Panc1 (cell line): ENCODE measurements around the gene BRD1. TPM values are rescaled to one million over a fixed set of nuclear protein-coding genes. Genes with fewer than 3 reads are reported as not detected.

ENCODE experiments used
- ATAC-seq: fragments of 200-7000 bp; cut with Tn5 transposase; 2 replicates; pipeline ENCODE4 v1.9.1; 2020; ENCODE audit warnings: mild to moderate bottlenecking, moderate library complexity
- BruUV-seq: library from RNA; stranded (reverse); fragments of 400-500 nt; replicated peaks from 2 replicates; lab custom pipeline; 2021; lab: Mats Ljungman, UMichigan
- CTCF ChIA-PET: fragments of 300-600 bp; sonication (Branson Sonifier 250); formaldehyde crosslinking; loops from one replicate; lab custom pipeline; 2022; ENCODE audit warnings: antibody characterized with exemption; lab: Charles Lee
- POLR2A ChIA-PET: fragments of 300-600 bp; sonication (Branson Sonifier 250); formaldehyde crosslinking; loops from one replicate; lab custom pipeline; 2022; ENCODE audit warnings: antibody characterized with exemption; lab: Charles Lee
- DNase-seq: peaks from one replicate; pipeline ENCODE4 v3.0.0-alpha.2; 2010; ENCODE audit warnings: low read depth, low spot score
- H3K27ac ChIP-seq: 2 replicates; pipeline ENCODE4 v1.5.1; 2011; ENCODE audit warnings: mild to moderate bottlenecking, low read length, inconsistent platforms
- H3K27me3 ChIP-seq: fragments of 200-500 bp; sonication (Bioruptor generic); 2 replicates; pipeline ENCODE4 v1.6.0; 2014; ENCODE audit warnings: low read length, inconsistent platforms; ENCODE audit not compliant: control insufficient read depth, insufficient read depth
- H3K36me3 ChIP-seq: fragments of 200-500 bp; sonication (Bioruptor generic); 2 replicates; pipeline ENCODE4 v1.5.1; 2014; ENCODE audit warnings: inconsistent platforms, mild to moderate bottlenecking, low read length, moderate library complexity; ENCODE audit not compliant: control insufficient read depth, insufficient read depth
- H3K4me1 ChIP-seq: 2 replicates; pipeline ENCODE4 v1.5.1; 2011; ENCODE audit warnings: inconsistent platforms, mild to moderate bottlenecking, low read length, moderate library complexity; ENCODE audit not compliant: control insufficient read depth, insufficient read depth
- H3K4me3 ChIP-seq, 2 experiments: 2 replicates each; pipeline ENCODE4 v1.5.1; 2011 to 2012; ENCODE audit warnings: low read depth in 2 of 2, low read length in 2 of 2, mild to moderate bottlenecking in 2 of 2, inconsistent platforms in 1 of 2, moderate library complexity in 1 of 2
- H3K9me3 ChIP-seq: fragments of 200-500 bp; sonication (Bioruptor generic); 2 replicates; pipeline ENCODE4 v1.5.1; 2014; ENCODE audit warnings: low read depth, mild to moderate bottlenecking, inconsistent platforms, low read length, moderate library complexity; ENCODE audit not compliant: control insufficient read depth, insufficient read depth
- CTCF ChIP-seq: fragments of 450-650 bp; IDR thresholded peaks from 2 replicates; pipeline ENCODE4 v1.5.1; 2017; ENCODE audit warnings: mild to moderate bottlenecking
- POLR2AphosphoS5 ChIP-seq: IDR thresholded peaks from 2 replicates; pipeline ENCODE4 v1.6.1; 2012; ENCODE audit warnings: mild to moderate bottlenecking, low read depth, low read length, moderate library complexity
- REST ChIP-seq, 2 experiments: IDR thresholded peaks; 2 replicates each; pipeline ENCODE4 v1.6.1; 2011 to 2012; ENCODE audit warnings: low read depth in 2 of 2, control low read depth in 1 of 2, low read length in 1 of 2, mild to moderate bottlenecking in 1 of 2, moderate library complexity in 1 of 2; ENCODE audit not compliant: insufficient read depth in 1 of 2
- SIN3A ChIP-seq: IDR thresholded peaks from 2 replicates; pipeline ENCODE4 v1.6.1; 2012; ENCODE audit warnings: low read depth, mild to moderate bottlenecking, low read length, moderate library complexity, borderline replicate concordance; ENCODE audit not compliant: insufficient read depth
- TCF7L2 ChIP-seq: IDR thresholded peaks from 2 replicates; pipeline ENCODE4 v1.6.1; 2011; ENCODE audit warnings: mild to moderate bottlenecking, low read depth, low read length, inconsistent platforms
- in situ Hi-C: cut with HindIII; loops from 2 replicates; pipeline ENCODE4 v1.10.0; 2016; ENCODE audit warnings: low sequenced_read_pairs, low pct_unique_long_range_greater_than_20kb
- intact Hi-C: fragments of 100-400 bp; cut with micrococcal nuclease; formaldehyde crosslinking; loops from one replicate; pipeline ENCODE4 v1.10.0; 2022; ENCODE audit not compliant: unreplicated experiment
- total RNA-seq: library from RNA; stranded (reverse); gene quantifications from one replicate; pipeline ENCODE4 v1.2.1, GENCODE V29; 2021; ENCODE audit not compliant: unreplicated experiment

BRD1 gene
- total RNA-seq, 1 experiment from 2014 or later = 24.0 TPM

- H3K4me3 ChIP-seq = no peak overlapping the region
- no peaks in the 10 kb centered on the region for H3K27me3 ChIP-seq
- in situ Hi-C loops (no loop called here), intact Hi-C loops (no loop called here)
- DNase-seq (no peak), ATAC-seq (no peak)
- TF ChIP-seq POLR2AphosphoS5 (no peak), SIN3A (no peak), TCF7L2 (no peak), REST (IDR thresholded peaks at IDR 0.05; ENCODE audit: insufficient read depth in 1 of 2, low read depth in 2 of 2, low read length in 1 of 2) (no peak), CTCF (no peak)
- no TSS peak for BruUV-seq
- no peaks in the 10 kb centered on the region for H3K9me3 ChIP-seq
- H3K4me1 ChIP-seq = no peaks in the 10 kb centered on the region
- no peaks in the 10 kb centered on the region for H3K36me3 ChIP-seq
- H3K27ac ChIP-seq = no peak overlapping the region
- ChIA-PET POLR2A (no interaction called here), CTCF (interaction anchor here (0.6 kb wide), 1 partner anchor 102 kb away, joined by 4 read pairs; no protein-coding TSS in a partner anchor)
Measured at GRCh38 chr22:49803134-49803533, 24.5 kb downstream of the BRD1 start.

- DNase-seq = no peak
- Histone ChIP-seq H3K36me3 (no peaks in the 10 kb centered on the region), H3K27ac (no peak overlapping the region), H3K9me3 (no peaks in the 10 kb centered on the region), H3K4me3 (no peak overlapping the region), H3K4me1 (no peaks in the 10 kb centered on the region), H3K27me3 (no peaks in the 10 kb centered on the region)
- ATAC-seq = no peak
- no TSS peak for BruUV-seq
- in situ Hi-C loops (no loop called here), intact Hi-C loops (no loop called here)
- ChIA-PET CTCF (no interaction called here), POLR2A (no interaction called here)
- TF ChIP-seq SIN3A = no peak
- no peak for TF ChIP-seq REST (IDR thresholded peaks at IDR 0.05; ENCODE audit: insufficient read depth in 1 of 2, low read depth in 2 of 2, low read length in 1 of 2)
- TF ChIP-seq CTCF = no peak
- TF ChIP-seq POLR2AphosphoS5 = no peak
- no peak for TF ChIP-seq TCF7L2
Measured at GRCh38 chr22:49801391-49802060, 26.1 kb downstream of the BRD1 start.
